Measurements from ENCODE around the gene SAMSN1. TPM values are rescaled to one million over a fixed set of nuclear protein-coding genes. Genes with fewer than 3 reads are reported as not detected.
A peak's percentile ranks its signal among the peaks of the same experiment; 100 is the strongest.

Gene SAMSN1
- total and polyA plus RNA-seq, 12 donors, result 1.4 to 15.3 (median 7.1) TPM

- WGBS, 4 donors, result 85 to 93% (median 88%) methylated on average over 6 of the region's 6 CpGs
- Histone ChIP-seq H3K27ac (no peak overlapping the region), H3K9me3 (replicated peaks in 1 of 3) (no peaks in the 10 kb centered on the region), H3K4me3 (no peak overlapping the region), H3K36me3 (replicated peaks in 1 of 2) (no peaks in the 10 kb centered on the region), H3K27me3 (no peaks in the 10 kb centered on the region), H3K4me1 (replicated peaks in 1 of 2) (no peaks in the 10 kb centered on the region)
- intact Hi-C loops (cut with DNase I), result no loop called here
- DNase-seq, result no peak
- TF ChIP-seq CTCF (IDR thresholded peaks at IDR 0.05) (no peak), POLR2A (IDR thresholded peaks at IDR 0.05) (no peak)
Observed at GRCh38 chr21:14569868-14570267, 23.8 kb upstream of the SAMSN1 start.

DNA sequence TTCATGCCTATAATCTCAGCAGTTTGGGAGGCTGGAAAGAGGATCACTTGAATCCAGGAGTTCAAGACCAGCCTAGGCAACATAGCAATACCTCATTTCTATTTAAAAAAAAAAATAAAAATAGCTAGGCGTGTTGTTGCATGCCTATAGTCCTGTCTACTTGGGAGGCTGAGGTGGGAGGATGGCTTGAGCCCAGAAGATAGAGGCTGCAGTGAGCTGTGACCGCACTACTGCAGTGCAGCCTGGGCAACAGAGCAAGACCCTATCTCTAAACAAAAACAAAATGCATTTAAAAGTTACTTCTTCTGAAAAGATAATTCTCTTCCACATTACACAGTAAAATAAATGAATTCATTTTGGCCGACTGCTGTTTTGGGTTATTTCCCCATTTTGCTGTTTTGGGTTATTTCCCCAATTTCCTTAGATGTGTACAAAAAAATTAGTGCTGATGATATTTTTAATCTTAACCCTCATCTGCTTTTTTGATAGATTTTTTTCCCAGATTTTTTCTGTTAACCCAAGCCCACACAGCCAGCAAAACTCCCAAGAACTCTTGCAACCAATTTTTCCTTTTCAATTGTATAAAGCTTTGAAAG lies 23.0 kb upstream of the SAMSN1 start:
- no peak overlapping the region for H3K27ac ChIP-seq

DNA sequence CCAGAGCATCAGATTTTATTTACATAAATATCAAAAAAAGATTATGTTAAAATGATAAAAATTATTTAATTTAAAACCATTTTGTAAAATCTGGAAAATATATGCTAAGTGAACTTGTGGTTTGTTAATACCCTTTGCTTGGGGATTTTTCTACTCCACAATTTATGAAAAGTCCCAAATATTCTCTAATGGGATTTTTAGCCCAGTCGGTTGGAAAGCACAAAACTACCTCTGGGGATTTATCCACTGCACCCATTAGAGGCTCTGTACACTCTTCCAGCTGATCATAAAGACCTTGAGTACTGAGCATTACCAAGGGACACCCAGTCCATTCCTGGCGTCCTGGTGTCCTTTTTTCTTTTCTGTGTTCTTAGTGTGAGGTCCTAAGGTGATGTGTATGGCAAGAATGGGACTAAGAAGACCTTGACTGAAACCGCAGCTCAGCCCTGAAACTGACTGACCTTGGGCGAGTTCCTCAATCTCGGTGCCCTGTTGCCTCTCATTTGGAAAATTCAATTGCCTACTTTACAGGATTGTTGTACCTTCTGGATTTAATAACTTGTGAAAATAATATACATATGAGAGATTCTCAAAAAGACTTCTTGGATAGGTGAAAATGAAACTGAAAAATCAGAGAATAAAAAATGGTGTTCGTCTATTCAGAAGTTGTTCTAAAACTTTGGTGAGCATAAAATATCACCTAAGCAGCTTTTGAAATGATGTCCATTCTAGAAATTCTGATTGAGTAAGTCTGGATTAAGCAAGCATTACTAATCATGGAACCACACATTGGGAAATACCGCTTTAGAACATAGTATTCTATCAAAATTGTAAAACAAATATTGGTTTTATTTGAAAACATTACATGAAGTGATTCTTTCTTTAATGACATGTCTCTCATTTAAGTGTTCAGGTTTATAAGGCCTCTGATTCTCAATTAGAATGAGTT lies 21.5 kb upstream of the SAMSN1 start:
- no peaks in the 10 kb centered on the region for H3K4me1 ChIP-seq (replicated peaks in 1 of 2)
- TF ChIP-seq POLR2A (IDR thresholded peaks at IDR 0.05) (no peak), CTCF (IDR thresholded peaks at IDR 0.05) (no peak)
- H3K27ac ChIP-seq, result no peak overlapping the region
- intact Hi-C loops (cut with DNase I), result no loop called here
- WGBS, 4 donors, result 47 to 49% (median 47%) methylated on average over 7 of the region's 7 CpGs
- DNase-seq, result peak in 1 of 7 donors; percentile 6
- no peaks in the 10 kb centered on the region for H3K36me3 ChIP-seq (replicated peaks in 1 of 2)
- no peaks in the 10 kb centered on the region for H3K27me3 ChIP-seq
- H3K9me3 ChIP-seq (replicated peaks in 1 of 3), result no peaks in the 10 kb centered on the region
- H3K4me3 ChIP-seq, result no peak overlapping the region

More for the DNA sequence above, 23.0 kb upstream of the SAMSN1 start:
- no peak for TF ChIP-seq CTCF (IDR thresholded peaks at IDR 0.05)
- Histone ChIP-seq H3K9me3 (replicated peaks in 1 of 3) (no peaks in the 10 kb centered on the region), H3K4me1 (replicated peaks in 1 of 2) (no peaks in the 10 kb centered on the region), H3K36me3 (replicated peaks in 1 of 2) (no peaks in the 10 kb centered on the region), H3K27me3 (no peaks in the 10 kb centered on the region), H3K4me3 (no peak overlapping the region)
- no peak for DNase-seq
- intact Hi-C loops (cut with DNase I), result no loop called here
- WGBS, 4 donors, result 62 to 76% (median 68%) methylated on average over 3 of the region's 3 CpGs

DNA sequence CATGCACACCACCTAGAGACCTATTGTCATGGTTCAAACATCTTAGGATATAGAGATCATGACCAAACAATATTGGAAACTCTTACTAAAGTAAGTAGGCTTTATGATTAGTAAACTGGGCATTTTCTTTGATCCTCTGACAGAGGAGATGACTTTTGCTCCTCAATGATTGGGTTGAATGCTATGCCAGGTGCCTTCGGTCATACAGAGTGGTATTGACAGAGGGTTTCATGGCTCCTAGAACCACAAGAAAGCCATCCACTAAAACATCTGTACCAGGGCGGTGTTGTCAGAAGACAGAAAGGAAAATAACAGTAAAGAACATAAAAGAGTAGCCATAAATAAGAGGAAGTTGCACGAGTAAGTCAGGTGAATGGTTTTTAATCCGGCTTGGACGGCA lies 20.8 kb upstream of the SAMSN1 start:
- no peaks in the 10 kb centered on the region for H3K4me1 ChIP-seq (replicated peaks in 1 of 2)
- WGBS, 4 donors, result 73 to 94% (median 81%) methylated on average over 4 to 5 of the region's 5 CpGs
- H3K4me3 ChIP-seq, result no peak overlapping the region
- TF ChIP-seq CTCF (IDR thresholded peaks at IDR 0.05) (no peak), POLR2A (IDR thresholded peaks at IDR 0.05) (no peak)
- no peak overlapping the region for H3K27ac ChIP-seq
- H3K27me3 ChIP-seq, result no peaks in the 10 kb centered on the region
- intact Hi-C loops (cut with DNase I), result no loop called here
- H3K36me3 ChIP-seq (replicated peaks in 1 of 2), result no peaks in the 10 kb centered on the region
- DNase-seq, result no peak
- no peaks in the 10 kb centered on the region for H3K9me3 ChIP-seq (replicated peaks in 1 of 3)

Measured in adrenal gland (tissue), 12 donors.